ENCODE results near the gene ARL15. TPM values are rescaled to one million over a fixed set of nuclear protein-coding genes. Genes with fewer than 3 reads are reported as not detected.

Gene ARL15
- total RNA-seq, 1 donor: 28.1 TPM

- no peak for TF ChIP-seq CTCF (IDR thresholded peaks at IDR 0.05; ENCODE audit: insufficient read depth, low read depth, low read length)
- no peak overlapping the region for H3K4me3 ChIP-seq (ENCODE audit: low read depth, low read length)
- no peak for DNase-seq (ENCODE audit: low read depth)
Observed at GRCh38 chr5:53932351-53932750, 378.0 kb downstream of the ARL15 start.

- peak; percentile 20 for DNase-seq (ENCODE audit: low read depth)
Observed at GRCh38 chr5:53930457-53930856, 379.9 kb downstream of the ARL15 start.

DNA sequence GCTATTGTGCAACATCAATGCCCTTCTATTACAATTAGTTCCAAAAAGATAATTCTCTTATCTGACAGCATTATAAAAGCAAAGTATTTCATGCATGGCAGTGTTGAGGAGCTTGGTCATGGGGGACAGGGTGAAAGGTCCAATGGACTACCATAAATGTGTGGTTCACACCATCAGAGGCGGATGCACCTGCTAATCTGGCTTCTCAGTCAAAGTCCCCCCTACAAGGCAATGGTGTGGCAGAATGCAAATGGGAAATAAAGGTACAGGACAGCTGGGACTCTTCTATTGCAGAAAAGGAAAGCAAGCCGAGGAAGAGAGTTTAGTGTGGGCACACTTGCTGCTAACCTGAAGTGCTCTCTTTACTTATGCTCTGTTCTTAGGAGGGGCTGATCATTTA is 380.8 kb downstream of the ARL15 start:
- H3K4me3 ChIP-seq (ENCODE audit: low read depth, low read length): no peak overlapping the region
- TF ChIP-seq CTCF (IDR thresholded peaks at IDR 0.05; ENCODE audit: insufficient read depth, low read depth, low read length): no peak

More at GRCh38 chr5:53930457-53930856, 379.9 kb downstream of the ARL15 start:
- TF ChIP-seq CTCF (IDR thresholded peaks at IDR 0.05; ENCODE audit: insufficient read depth, low read depth, low read length): no peak
- H3K4me3 ChIP-seq (ENCODE audit: low read depth, low read length): no peak overlapping the region

GRCh38 chr5:53929152-53929551 is 381.2 kb downstream of the ARL15 start:
- DNase-seq (ENCODE audit: low read depth): no peak
- H3K4me3 ChIP-seq (ENCODE audit: low read depth, low read length): no peak overlapping the region
- TF ChIP-seq CTCF (IDR thresholded peaks at IDR 0.05; ENCODE audit: insufficient read depth, low read depth, low read length): no peak

More for the DNA sequence above, 380.8 kb downstream of the ARL15 start:
- no peak for DNase-seq (ENCODE audit: low read depth)

GRCh38 chr5:53928641-53929040 is 381.7 kb downstream of the ARL15 start:
- no peak overlapping the region for H3K4me3 ChIP-seq (ENCODE audit: low read depth, low read length)
- no peak for TF ChIP-seq CTCF (IDR thresholded peaks at IDR 0.05; ENCODE audit: insufficient read depth, low read depth, low read length)

DNA sequence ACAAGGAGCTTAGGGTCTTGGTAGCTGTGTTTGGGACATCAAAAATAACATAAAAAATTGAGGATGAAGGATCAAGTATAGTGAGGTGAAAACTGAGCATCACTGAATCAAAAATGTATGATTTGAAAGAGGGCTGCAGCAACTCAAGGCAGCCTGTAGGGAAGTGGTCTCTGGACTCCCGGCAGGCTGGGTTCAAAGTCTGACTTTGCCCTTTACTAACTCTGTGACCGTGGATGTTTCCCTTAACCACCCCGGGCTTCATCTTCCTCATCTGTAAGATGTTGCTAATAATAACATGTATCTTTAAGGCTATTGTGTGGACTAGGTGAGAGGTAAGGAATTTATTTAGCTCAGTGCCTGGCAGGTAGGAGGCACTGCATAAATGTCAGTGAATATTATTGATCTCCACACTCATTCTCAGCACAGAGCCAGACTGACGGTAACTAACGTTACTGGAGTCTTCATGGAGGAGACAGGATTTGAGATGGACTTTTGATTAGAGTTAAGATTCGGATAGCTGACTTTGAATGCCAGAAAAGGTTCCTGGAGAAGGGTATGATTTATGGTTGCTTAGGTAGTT is 382.6 kb downstream of the ARL15 start:
- no peak overlapping the region for H3K4me3 ChIP-seq (ENCODE audit: low read depth, low read length)
- no peak for TF ChIP-seq CTCF (IDR thresholded peaks at IDR 0.05; ENCODE audit: insufficient read depth, low read depth, low read length)
- DNase-seq (ENCODE audit: low read depth): no peak

More at GRCh38 chr5:53928641-53929040, 381.7 kb downstream of the ARL15 start:
- DNase-seq (ENCODE audit: low read depth): no peak

- DNase-seq (ENCODE audit: low read depth): no peak
- no peak for TF ChIP-seq CTCF (IDR thresholded peaks at IDR 0.05; ENCODE audit: insufficient read depth, low read depth, low read length)
- H3K4me3 ChIP-seq (ENCODE audit: low read depth, low read length): no peak overlapping the region
Observed at GRCh38 chr5:53926026-53926425, 384.3 kb downstream of the ARL15 start.

Measured in fibroblast of villous mesenchyme (primary cell).